GM15510 (cell line): ENCODE data around the gene TH.

Experiments used
- POLR2A ChIP-seq: IDR thresholded peaks from 3 replicates; pipeline ENCODE4 v1.6.1; 2011; ENCODE audit warnings: borderline replicate concordance; ENCODE audit not compliant: insufficient read length; ENCODE audit errors: extremely low read depth

The TH gene

DNA sequence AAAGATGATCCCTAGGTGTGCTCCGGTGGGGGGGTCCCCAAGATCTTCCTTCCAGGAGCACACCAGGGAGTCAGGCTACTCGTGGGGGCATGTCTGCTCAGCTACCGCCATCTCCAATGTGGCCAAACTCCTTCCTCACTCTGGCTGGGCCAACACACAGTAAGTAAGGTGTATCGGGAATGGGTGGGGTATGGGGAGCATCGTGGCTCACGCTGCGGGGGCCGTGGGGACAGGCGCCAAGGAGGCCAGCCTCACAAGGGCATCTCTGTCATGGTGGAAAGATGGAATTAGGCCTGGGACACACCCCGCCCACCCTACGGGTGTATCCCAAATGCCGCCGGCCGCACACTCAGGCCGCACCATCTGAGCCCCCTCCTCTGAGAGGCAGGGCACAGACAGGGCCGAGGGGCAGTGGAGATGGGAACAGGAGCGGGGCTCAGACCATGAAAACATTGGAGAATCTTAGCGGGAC is 40.7 kb downstream of the TH start:
- no peak for TF ChIP-seq POLR2A

DNA sequence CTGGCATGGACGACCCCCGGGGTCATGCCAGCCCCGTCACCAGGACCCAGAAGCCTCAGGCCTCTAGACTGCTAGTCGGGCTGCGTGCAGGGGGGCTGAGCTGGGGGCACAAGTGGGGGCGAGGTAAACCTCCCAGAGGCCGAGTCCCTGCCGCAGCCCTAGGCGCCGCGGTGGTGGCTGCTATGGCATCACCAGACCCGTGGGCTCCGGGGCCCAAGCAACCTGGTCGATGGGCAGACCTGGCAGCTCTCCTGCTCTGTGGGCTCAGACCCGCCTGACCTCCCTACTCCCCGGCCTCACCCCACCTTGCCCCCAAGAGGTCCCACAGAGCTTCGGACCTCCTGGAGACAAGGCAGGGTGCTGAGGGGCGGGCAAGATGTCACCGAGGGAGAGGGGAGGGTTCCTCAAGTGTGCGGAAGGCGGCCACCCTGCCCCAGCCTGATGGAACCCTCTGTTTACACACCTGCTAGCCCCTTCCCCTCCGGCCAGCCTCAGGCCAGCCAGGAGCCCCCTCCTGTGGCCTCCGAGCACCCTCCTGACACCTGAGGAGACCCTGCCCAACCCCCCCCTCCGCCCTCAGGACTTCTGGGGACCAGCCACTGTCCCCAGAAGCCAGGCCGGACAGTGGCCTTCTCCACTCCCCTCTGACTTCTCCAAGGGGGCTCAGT is 41.8 kb downstream of the TH start:
- no peak for TF ChIP-seq POLR2A

DNA sequence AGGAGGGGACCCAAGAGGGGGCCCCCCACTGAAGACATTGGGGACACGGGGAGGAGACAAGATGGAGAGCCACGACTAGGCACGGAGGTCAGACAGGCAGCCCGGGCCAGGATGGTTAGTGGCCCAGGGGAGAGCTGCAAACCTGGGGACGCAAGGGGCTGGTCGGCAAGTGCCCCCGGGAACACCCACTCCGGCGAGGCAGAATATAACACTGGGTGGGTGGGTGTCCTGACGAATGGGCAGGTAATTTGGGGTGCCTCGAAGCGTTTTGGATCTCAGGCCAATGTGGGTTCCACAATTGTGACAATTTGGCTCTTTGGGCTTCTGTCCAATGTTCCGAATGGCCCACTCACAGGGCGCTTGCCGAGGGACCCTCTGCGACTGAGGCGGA is 42.3 kb downstream of the TH start:
- TF ChIP-seq POLR2A: no peak

DNA sequence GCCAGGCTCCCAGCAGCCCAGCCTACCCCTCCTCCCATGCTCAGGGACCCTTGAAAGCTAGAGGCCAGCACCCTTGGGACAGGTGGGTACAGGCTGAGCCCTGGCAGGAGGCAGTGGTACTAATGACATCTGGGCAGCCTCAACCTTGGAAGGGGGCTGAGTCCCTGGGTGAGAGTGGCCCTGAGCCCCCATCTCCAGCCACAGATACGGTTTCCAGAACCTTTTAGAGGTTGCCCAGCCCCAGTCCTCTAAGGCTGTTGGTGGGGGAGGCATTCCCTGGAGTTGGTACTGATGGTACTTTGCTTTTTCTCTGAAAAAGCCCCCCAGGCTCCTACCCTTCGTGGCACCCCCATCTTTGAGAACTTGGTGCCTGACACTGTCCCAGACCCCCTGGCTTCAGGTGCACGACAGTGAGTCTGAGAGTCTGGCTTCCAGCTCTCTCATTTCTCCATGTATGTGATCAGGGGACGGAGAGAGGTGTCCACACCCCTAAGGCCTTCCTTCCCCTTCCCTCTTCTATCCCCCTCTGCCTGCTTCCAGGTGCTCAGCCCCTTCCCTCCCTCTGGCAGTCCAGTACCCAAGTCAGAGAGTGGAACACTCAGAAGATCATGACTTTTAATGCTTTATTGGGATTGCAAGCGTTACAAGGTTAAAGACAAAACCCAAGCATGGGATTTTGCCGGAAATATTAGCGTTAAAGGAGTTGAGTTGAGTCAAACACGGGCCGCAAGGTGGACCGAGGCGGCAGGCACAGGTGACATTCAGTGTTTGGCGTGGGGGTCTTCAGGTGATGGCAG is 42.9 kb downstream of the TH start:
- no peak for TF ChIP-seq POLR2A

DNA sequence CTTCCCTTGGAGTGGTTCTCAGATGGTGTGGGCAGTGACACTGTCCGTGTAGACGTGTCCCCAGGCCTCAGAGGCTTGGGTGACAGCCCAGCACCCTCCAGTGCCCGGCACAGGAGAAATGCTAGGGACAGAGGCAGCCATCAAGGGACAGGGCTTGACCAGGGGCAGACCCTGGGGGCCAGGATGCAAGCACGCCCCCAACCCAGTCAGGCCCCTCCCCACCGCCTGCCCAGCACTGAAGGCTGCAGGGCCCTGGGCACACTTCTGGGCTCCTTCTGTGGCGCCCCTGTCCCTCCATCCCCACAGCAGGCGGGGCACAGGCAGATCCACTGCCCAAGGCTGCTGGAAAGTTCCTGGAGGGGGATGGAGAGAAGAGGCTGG is 43.5 kb downstream of the TH start:
- TF ChIP-seq POLR2A: no peak

DNA sequence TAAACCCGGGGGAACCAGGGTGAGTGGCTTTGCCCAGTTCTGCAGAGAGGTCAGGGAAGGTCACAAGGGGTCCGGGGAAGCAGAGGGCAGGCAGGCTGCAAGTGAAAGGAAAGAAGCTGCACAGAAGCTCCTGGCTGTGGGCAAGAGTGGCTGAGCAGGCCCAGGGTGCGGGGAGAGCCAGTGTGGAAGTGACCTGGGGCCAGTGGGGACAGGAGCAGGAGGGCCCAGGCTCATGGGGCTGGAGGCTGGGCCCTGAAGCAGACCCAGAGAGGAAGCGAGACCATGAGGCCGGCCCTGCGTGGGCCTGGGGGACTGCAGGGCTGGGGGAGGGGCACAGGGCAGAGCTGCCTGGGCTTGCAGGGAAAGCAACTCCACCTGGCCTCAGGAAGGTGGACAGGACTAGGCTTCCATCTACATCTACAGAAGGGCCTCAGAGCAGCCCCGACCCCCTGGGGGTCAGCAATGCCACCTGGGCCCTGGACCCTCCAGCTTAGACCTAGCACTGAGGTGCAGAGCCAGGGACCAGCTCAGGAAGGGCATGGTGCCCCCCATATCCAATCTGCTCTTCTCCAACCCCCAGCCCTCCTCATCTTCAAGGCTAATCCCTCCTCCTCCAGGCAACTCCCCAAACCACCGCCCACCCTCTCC is 44.0 kb downstream of the TH start:
- TF ChIP-seq POLR2A: no peak

DNA sequence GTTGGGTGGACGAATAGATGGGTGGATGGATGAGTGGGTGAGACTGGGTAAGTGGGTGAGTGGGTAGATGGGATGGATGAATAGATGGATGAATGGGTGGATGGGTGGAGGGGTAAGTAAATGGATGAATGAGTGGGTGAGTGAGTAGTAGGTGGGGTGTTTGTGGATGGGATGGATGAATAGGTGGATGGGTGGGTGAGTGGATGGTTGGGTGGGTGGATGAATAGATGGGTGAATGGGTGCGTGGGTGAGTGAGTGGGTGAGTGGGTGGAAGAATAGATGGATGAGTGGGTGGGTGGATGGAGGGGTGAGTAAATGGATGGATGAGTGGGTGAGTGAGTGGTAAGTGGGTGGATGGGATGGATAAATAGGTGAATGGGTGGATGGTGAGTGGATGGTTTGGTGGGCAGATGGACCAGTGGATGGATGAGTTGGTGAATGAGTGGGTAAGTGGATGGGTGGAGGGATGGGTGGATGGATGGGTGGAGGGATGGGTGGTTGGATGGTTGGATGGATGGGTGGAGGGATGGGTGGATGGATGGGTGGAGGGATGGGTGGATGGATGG is 45.0 kb downstream of the TH start:
- TF ChIP-seq POLR2A: no peak

DNA sequence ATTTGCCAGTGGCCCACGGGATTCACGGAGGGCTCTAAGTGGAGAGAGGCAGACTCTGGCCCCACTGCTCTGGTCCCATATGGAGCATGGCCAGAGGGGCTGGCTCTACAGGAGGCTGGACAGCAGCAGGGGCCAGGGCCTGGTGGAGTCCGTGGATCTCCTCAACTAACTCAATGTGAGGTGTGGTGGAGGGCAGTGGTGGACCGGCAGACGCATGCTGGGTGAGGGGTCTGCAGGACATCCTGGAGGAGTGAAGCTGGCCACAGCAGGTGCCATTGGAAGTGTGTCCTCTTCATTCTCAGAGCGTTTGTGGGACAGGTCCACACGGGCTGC is 48.0 kb downstream of the TH start:
- TF ChIP-seq POLR2A: no peak

DNA sequence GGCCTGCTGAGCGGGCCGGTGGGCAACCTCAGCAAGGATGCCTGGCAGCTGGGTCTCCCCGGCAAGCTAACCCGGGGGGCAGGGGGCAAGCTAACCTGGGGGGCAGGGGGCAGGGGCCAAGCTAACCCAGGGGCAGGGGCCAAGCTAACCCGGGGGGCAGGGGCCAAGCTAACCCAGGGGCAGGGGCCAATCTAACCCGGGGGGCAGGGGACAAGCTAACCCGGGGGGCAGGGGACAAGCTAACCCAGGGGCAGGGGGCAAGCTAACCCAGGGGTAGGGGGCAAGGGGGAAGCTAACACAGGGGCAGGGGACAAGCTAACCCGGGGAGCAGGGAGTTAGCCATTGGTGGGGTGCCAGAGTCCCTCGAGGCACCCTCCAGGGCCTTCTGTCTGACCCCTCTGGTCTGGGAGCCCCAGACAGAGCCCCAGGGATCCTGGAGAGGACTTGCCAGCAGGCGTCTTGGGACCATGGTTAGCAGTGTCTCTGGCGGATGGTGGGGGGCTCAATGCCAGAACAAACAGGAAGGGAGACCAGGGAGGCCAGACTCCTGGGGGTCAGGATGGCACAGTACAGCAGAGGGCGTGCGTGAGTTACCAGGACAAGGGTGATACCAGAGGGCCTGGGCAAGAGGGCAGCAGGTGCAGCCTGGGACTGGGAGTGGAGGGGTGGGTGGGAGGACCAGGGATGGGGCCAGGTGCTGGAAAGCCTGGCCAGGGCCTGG is 48.5 kb downstream of the TH start:
- TF ChIP-seq POLR2A: no peak

DNA sequence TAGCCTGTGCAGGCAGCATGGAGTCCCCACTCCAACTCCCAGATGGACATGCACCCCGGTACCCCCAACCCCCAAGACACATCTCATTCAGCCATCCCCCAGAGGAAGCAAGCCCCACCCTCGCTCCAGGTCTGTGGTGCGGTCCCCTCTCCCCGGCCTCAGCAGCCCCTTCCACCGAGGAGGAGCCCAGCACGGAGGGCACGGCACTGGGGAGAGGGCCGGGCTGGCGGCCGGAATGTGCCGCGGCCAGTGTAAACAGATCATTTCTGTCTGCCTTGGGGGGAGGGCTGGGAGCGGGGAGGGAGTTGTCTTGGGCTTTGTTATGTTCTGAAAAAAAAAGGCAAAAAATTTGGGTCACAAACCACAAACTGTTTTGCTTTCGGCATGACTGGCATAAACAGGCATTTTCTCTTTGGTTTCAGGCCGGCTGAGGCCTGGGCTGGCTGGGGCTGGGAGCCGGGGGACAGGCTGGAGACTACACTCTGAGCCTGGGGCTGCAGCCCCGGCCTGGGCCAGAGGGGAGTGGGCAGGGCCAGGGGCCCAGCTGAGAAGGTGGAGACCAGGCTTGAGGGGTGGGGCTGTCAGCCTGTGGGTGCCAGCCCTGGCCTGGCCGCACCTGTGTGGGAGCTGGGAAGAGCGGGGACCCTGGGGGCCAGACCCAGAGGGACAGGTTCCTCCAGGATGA is 49.3 kb downstream of the TH start:
- TF ChIP-seq POLR2A: no peak

DNA sequence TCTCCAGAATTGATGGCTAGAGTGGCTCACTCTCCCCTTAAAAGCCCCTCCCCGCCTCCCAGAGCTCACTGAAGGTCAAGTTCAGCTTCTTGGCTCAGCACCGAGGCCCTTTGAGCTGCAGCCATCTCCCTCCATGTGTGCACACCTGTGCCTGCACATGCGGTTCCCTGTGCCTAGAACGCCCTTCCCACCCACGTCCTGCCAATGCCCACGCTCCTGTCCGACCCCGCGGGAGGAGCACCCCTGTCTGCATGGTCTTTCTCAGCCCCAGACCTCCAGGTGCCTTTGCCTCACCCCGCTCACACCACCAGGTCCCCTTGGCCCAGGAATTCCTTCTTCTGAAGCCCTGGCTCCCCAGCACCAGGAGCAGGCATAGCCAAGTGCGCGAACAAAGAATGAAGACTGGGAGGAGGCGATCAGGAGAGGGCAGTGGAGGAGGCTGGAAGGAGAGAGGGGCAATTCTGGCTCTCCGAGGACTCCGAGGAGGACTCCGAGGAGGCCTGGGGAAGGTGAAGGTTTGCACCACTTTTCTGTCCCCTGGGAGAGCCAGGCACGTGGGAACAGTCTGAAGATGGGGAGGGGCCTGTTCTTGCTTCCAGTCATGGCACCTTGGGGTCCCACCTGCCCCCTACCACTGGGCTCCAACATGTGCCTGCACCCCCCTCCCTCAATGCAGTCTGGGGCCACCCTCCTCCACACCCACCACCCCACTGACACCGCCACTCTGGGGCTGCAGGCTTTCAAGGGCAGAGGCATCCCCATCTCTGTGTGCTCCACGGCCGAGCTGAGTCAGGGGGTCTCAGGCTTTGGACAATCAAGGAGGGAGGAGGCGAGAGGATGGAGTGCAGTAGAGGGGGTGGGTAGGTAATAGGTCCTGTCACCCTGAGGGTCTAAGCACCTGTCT is 50.1 kb downstream of the TH start:
- TF ChIP-seq POLR2A: no peak

DNA sequence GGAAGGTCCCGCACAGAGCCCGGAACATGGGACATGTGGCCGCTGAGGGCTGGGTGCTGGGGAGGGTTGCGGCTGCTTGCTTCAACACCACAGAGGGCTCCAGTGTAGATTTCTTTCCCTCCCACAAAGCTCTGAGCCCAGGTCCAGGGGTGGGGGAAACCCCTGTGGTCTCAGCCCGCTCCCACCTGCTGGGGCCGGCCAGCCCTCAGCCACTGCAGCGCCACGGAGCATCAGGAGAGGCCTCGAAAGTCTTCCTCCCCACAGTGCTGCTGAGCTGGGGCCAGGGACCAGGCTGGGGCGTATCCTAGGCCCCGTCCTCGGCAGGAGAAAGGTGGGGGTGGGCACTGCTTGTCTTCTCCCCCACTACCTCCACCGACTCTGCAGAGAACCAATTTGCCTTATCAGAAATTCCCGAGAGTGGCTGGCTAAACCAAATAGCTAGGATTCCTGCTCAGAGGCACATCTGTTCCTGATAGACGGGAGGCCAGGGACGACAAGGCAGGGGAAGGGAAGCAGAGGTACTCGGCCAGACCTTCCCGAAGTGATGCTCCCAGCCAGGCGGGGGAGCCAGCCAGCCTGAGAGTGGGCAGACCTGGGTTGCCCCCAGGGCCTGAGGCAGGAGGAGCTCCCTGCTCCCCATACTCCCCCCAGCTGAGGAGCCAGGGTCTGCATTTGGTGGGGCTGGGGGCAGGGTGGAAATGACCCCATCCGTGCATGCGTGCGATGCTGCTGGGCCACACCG is 51.1 kb downstream of the TH start:
- no peak for TF ChIP-seq POLR2A

DNA sequence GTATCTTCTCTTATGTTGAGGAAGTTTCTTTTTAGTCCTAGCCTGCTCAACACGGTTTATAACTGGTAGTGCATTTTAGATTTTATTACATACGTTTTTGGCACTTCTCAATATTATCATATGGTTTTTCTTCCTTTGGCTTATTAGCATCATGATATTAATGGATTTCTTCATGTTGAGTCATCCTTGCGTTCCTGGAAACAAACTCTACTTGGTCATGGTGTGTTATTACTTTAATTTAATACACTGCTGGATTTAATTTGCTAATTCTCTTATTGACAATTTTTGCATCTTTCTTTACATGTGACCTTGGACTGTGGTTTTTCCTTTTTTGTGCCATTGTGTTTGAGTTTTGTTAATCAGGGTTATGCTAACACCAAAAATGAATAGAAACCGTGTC is 52.9 kb downstream of the TH start:
- no peak for TF ChIP-seq POLR2A
